Measurements from ENCODE around the gene FLT1.

DNA sequence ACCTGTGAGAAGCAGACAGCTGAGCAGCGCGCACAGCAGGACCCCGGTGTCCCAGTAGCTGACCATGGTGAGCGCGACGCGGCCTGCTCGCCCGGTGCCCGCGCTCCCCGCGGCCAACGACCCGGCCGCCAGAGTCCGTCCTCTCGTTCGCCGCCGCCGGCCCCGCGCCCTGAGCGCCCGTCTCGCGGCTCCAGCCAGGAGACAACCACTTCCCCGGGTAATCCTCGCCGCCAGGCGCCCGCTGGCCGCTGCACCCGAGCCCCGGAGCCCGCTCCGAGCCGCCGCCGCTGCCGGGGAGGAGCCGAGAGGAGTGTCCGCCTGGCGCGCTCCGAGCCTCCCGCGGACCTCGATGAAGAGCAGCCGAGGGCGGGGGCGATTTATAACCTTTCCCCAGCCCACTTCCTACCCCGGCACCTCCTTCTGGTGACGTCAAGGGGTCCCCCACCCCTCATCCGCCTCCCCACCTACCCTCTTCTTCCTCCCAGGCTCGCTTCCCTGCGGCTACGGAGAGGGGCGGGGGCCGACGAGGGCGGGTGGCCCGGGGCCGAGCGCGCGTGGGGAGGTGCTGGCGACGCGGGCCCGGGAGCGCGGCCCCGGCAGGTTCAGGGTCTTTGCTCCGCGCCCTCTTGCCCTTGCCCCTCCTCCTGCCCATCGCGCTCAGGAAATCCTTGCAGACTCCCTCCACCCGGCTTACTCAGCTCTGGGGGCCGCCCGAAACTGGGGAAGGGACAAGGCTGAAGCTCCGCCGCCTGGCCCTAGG, at the start of gene FLT1:
- TF ChIP-seq EZH2phosphoT487 (IDR thresholded peaks at IDR 0.05; ENCODE audit: borderline replicate concordance) = no peak
- TF ChIP-seq CTCF (IDR thresholded peaks at IDR 0.05 in 2 of 3, conservative IDR thresholded peaks at IDR 0.05 in 1 of 3; ENCODE audit: borderline replicate concordance in 1 of 3, insufficient read depth in 1 of 3, low read depth in 2 of 3, low read length in 2 of 3) = no peak
